Measurements from ENCODE around the gene ARID3C. TPM values are rescaled to one million over a fixed set of nuclear protein-coding genes. Genes with fewer than 3 reads are reported as not detected.

ARID3C gene
- total and polyA plus RNA-seq, 2 experiments from 2014 or later, result 0.49 TPM; not detected in 1

DNA sequence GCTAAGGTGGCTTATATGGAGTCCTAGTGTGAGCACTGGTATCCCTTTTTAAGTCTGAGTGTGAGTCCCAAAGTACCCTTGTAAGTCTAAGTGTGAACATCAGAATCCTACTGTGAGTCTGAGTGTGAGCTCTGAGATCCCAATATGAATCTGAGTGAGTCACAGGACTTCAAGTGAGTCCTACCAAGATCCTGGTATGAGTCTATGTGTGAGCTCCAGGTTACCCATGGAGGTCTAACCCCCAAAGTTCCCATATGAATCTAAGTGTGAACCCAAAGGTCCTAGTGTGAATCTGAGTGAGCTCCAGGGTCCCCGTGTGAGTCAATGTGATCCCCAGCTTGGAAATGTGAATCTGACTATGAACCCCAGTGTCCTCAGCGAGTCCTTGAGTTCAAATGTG lies 41.6 kb downstream of the ARID3C start:
- H3K4me1 Mint-ChIP-seq, result peaks cover 32% of the 10 kb centered on the region
- DNase-seq (ENCODE audit: low spot score) (no peak), ATAC-seq (no peak)
- Histone ChIP-seq H3K9me2 (ENCODE audit: insufficient read depth) (no peaks in the 10 kb centered on the region), H3K4me1 (ENCODE audit: insufficient read depth) (peaks cover 39% of the 10 kb centered on the region), H3K27ac (ENCODE audit: low read depth) (no peak overlapping the region), H3K27me3 (ENCODE audit: insufficient read depth) (peaks cover 100% of the 10 kb centered on the region), H3F3A (replicated peaks; ENCODE audit: low read depth) (no peaks in the 10 kb centered on the region), H3K4me3 (no peak overlapping the region), H3K36me3 (ENCODE audit: insufficient read depth) (no peaks in the 10 kb centered on the region), H4K20me1 (replicated peaks; ENCODE audit: insufficient read depth) (peaks cover 6% of the 10 kb centered on the region), H3K79me2 (replicated peaks; ENCODE audit: insufficient read depth) (no peaks in the 10 kb centered on the region), H3K4me2 (no peak overlapping the region), H2AFZ (no peak overlapping the region)
- peaks cover 87% of the 10 kb centered on the region for H3K27me3 Mint-ChIP-seq (ENCODE audit: insufficient read depth, low read depth, poor library complexity)
- TF ChIP-seq ZNF114 (CRISPR knock-in tag; IDR thresholded peaks at IDR 0.05), result no peak
- no peak for TF ChIP-seq JUNB (IDR thresholded peaks at IDR 0.05; ENCODE audit: unreplicated experiment)
- TF ChIP-seq STAT1 (IDR thresholded peaks at IDR 0.05; ENCODE audit: unreplicated experiment), result no peak
- TF ChIP-seq, protein P1, sequence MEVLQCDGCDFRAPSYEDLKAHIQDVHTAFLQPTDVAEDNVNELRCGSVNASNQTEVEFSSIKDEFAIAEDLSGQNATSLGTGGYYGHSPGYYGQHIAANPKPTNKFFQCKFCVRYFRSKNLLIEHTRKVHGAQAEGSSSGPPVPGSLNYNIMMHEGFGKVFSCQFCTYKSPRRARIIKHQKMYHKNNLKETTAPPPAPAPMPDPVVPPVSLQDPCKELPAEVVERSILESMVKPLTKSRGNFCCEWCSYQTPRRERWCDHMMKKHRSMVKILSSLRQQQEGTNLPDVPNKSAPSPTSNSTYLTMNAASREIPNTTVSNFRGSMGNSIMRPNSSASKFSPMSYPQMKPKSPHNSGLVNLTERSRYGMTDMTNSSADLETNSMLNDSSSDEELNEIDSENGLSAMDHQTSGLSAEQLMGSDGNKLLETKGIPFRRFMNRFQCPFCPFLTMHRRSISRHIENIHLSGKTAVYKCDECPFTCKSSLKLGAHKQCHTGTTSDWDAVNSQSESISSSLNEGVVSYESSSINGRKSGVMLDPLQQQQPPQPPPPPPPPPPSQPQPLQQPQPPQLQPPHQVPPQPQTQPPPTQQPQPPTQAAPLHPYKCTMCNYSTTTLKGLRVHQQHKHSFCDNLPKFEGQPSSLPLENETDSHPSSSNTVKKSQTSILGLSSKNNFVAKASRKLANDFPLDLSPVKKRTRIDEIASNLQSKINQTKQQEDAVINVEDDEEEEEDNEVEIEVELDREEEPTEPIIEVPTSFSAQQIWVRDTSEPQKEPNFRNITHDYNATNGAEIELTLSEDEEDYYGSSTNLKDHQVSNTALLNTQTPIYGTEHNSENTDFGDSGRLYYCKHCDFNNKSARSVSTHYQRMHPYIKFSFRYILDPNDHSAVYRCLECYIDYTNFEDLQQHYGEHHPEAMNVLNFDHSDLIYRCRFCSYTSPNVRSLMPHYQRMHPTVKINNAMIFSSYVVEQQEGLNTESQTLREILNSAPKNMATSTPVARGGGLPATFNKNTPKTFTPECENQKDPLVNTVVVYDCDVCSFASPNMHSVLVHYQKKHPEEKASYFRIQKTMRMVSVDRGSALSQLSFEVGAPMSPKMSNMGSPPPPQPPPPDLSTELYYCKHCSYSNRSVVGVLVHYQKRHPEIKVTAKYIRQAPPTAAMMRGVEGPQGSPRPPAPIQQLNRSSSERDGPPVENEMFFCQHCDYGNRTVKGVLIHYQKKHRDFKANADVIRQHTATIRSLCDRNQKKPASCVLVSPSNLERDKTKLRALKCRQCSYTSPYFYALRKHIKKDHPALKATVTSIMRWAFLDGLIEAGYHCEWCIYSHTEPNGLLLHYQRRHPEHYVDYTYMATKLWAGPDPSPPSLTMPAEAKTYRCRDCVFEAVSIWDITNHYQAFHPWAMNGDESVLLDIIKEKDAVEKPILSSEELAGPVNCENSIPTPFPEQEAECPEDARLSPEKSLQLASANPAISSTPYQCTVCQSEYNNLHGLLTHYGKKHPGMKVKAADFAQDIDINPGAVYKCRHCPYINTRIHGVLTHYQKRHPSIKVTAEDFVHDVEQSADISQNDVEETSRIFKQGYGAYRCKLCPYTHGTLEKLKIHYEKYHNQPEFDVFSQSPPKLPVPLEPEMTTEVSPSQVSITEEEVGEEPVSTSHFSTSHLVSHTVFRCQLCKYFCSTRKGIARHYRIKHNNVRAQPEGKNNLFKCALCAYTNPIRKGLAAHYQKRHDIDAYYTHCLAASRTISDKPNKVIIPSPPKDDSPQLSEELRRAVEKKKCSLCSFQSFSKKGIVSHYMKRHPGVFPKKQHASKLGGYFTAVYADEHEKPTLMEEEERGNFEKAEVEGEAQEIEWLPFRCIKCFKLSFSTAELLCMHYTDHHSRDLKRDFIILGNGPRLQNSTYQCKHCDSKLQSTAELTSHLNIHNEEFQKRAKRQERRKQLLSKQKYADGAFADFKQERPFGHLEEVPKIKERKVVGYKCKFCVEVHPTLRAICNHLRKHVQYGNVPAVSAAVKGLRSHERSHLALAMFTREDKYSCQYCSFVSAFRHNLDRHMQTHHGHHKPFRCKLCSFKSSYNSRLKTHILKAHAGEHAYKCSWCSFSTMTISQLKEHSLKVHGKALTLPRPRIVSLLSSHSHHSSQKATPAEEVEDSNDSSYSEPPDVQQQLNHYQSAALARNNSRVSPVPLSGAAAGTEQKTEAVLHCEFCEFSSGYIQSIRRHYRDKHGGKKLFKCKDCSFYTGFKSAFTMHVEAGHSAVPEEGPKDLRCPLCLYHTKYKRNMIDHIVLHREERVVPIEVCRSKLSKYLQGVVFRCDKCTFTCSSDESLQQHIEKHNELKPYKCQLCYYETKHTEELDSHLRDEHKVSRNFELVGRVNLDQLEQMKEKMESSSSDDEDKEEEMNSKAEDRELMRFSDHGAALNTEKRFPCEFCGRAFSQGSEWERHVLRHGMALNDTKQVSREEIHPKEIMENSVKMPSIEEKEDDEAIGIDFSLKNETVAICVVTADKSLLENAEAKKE (CRISPR knock-in tag; IDR thresholded peaks at IDR 0.05), result no peak
- TF ChIP-seq, protein P2, sequence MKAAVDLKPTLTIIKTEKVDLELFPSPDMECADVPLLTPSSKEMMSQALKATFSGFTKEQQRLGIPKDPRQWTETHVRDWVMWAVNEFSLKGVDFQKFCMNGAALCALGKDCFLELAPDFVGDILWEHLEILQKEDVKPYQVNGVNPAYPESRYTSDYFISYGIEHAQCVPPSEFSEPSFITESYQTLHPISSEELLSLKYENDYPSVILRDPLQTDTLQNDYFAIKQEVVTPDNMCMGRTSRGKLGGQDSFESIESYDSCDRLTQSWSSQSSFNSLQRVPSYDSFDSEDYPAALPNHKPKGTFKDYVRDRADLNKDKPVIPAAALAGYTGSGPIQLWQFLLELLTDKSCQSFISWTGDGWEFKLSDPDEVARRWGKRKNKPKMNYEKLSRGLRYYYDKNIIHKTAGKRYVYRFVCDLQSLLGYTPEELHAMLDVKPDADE (IDR thresholded peaks at IDR 0.05), result no peak
- no peak for TF ChIP-seq NANOG (IDR thresholded peaks at IDR 0.05; ENCODE audit: borderline replicate concordance)
- TF ChIP-seq, protein P3, sequence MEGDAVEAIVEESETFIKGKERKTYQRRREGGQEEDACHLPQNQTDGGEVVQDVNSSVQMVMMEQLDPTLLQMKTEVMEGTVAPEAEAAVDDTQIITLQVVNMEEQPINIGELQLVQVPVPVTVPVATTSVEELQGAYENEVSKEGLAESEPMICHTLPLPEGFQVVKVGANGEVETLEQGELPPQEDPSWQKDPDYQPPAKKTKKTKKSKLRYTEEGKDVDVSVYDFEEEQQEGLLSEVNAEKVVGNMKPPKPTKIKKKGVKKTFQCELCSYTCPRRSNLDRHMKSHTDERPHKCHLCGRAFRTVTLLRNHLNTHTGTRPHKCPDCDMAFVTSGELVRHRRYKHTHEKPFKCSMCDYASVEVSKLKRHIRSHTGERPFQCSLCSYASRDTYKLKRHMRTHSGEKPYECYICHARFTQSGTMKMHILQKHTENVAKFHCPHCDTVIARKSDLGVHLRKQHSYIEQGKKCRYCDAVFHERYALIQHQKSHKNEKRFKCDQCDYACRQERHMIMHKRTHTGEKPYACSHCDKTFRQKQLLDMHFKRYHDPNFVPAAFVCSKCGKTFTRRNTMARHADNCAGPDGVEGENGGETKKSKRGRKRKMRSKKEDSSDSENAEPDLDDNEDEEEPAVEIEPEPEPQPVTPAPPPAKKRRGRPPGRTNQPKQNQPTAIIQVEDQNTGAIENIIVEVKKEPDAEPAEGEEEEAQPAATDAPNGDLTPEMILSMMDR (conservative IDR thresholded peaks at IDR 0.05; ENCODE audit: low read depth in 2 of 2), result no peak
- no peak for TF ChIP-seq EZH2phosphoT487 (IDR thresholded peaks at IDR 0.05; ENCODE audit: unreplicated experiment)
- no peak for TF ChIP-seq EZH2 (IDR thresholded peaks at IDR 0.05; ENCODE audit: low read depth, unreplicated experiment)
- TF ChIP-seq, protein P4, sequence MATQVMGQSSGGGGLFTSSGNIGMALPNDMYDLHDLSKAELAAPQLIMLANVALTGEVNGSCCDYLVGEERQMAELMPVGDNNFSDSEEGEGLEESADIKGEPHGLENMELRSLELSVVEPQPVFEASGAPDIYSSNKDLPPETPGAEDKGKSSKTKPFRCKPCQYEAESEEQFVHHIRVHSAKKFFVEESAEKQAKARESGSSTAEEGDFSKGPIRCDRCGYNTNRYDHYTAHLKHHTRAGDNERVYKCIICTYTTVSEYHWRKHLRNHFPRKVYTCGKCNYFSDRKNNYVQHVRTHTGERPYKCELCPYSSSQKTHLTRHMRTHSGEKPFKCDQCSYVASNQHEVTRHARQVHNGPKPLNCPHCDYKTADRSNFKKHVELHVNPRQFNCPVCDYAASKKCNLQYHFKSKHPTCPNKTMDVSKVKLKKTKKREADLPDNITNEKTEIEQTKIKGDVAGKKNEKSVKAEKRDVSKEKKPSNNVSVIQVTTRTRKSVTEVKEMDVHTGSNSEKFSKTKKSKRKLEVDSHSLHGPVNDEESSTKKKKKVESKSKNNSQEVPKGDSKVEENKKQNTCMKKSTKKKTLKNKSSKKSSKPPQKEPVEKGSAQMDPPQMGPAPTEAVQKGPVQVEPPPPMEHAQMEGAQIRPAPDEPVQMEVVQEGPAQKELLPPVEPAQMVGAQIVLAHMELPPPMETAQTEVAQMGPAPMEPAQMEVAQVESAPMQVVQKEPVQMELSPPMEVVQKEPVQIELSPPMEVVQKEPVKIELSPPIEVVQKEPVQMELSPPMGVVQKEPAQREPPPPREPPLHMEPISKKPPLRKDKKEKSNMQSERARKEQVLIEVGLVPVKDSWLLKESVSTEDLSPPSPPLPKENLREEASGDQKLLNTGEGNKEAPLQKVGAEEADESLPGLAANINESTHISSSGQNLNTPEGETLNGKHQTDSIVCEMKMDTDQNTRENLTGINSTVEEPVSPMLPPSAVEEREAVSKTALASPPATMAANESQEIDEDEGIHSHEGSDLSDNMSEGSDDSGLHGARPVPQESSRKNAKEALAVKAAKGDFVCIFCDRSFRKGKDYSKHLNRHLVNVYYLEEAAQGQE (IDR thresholded peaks at IDR 0.05; ENCODE audit: unreplicated experiment), result no peak
- no peak for TF ChIP-seq CREB1 (CRISPR knock-in tag; IDR thresholded peaks at IDR 0.05; ENCODE audit: low read depth)
- TF ChIP-seq POLR2AphosphoS5 (IDR thresholded peaks at IDR 0.05; ENCODE audit: low read depth), result no peak
- TF ChIP-seq ZNF331 (CRISPR knock-in tag; IDR thresholded peaks at IDR 0.05; ENCODE audit: low read depth), result no peak
- no peak overlapping the region for H3K27ac Mint-ChIP-seq
- H3K9me3 Mint-ChIP-seq, result peaks cover 3% of the 10 kb centered on the region; the same call in 1 of the 3 replicates
- H3K36me3 Mint-ChIP-seq (ENCODE audit: low read depth), result no peaks in the 10 kb centered on the region; the same call in 2 of the 3 replicates
- no peak overlapping the region for H3K4me3 Mint-ChIP-seq

Data from GM23338 (cell line).